MM.1S (cell line): ENCODE results near the gene SCN4A.

ENCODE experiments used
- EZH2phosphoT487 ChIP-seq: fragments of 300-600 bp; sonication (generic); IDR thresholded peaks from 2 replicates; pipeline ENCODE4 v1.6.1; 2018; ENCODE audit warnings: antibody characterized with exemption, low read length
- TF ChIP-seq, protein P1 (sequence below): fragments of 300-600 bp; sonication (generic); IDR thresholded peaks from 2 replicates; pipeline ENCODE4 v1.5.1; 2016; ENCODE audit warnings: antibody characterized with exemption, low read length, mixed read lengths

DNA sequence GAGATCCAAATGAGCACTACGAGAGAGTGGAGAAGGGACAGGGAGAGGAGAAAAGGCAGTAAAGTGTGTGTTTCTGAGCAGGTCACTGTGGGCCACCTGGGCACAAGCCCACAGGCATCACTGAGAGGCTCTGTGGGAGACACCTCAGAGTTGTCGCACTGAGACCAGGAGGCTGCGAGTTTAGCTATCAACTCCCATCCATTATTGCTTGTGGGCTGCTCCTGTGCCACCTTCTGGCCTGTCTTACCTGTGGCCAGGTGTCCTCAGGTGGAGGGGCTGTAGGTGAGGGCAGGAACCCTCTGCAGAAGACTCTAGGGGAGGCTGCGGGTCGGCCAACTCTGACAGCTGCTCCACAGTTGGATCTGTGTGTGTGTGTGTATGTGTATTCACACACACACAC is 22.9 kb upstream of the SCN4A start:
- TF ChIP-seq, protein P1, sequence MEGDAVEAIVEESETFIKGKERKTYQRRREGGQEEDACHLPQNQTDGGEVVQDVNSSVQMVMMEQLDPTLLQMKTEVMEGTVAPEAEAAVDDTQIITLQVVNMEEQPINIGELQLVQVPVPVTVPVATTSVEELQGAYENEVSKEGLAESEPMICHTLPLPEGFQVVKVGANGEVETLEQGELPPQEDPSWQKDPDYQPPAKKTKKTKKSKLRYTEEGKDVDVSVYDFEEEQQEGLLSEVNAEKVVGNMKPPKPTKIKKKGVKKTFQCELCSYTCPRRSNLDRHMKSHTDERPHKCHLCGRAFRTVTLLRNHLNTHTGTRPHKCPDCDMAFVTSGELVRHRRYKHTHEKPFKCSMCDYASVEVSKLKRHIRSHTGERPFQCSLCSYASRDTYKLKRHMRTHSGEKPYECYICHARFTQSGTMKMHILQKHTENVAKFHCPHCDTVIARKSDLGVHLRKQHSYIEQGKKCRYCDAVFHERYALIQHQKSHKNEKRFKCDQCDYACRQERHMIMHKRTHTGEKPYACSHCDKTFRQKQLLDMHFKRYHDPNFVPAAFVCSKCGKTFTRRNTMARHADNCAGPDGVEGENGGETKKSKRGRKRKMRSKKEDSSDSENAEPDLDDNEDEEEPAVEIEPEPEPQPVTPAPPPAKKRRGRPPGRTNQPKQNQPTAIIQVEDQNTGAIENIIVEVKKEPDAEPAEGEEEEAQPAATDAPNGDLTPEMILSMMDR = no peak
- no peak for TF ChIP-seq EZH2phosphoT487
